Eye (tissue), 1 donor: ENCODE data around the gene CDKN2B-AS1.
"Not testable (repeated sequence)": the region's sequence is repeated elsewhere in the genome, so short reads cannot be mapped to it uniquely, and the experiment has no call there.

Experiments used
- DNase-seq: peaks from one replicate; pipeline ENCODE4 v3.0.0-alpha.2; 2015

CDKN2B-AS1 gene

DNA sequence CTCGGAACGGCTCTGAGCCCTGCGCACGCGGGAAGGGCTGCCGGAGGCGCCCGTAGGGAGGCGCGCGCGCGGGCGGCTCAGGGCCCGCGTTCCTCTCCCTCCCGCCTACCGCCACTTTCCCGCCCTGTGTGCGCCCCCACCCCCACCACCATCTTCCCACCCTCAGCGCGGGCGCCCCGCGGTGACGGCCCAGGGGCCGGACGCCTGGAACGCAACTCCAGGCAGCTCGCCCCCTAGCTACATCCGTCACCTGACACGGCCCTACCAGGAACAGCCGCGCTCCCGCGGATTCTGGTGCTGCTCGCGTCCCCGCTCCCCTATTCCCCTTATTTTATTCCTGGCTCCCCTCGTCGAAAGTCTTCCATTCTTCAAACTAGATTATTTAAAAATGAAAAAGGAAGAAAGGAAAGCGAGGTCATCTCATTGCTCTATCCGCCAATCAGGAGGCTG, at the start of gene CDKN2B-AS1:
Gene CDKN2B-AS1, plus strand, starts transcription at position 236 of the 450 bp plus-strand sequence.
- DNase-seq, result peak; percentile 80

DNA sequence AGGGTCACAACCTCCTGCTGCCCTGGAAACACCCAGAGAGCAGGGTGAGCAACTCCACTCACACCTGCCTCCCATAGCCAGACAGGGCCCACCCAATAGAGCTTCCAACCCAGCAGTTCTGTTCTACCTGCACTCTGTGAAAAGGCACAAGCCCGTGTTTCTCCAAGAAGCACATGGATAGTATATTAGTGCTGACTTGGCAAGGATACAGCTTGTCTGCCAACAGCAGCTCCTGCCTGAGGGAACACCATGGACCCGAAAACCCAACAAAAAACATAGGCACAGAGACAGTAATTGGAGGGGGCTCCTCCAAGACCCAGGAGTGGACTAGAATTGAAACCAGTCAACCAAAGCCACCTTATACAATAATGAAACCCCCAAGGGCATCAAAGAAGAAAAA, 49.0 kb upstream of the CDKN2B-AS1 start:
- DNase-seq, result no peak

DNA sequence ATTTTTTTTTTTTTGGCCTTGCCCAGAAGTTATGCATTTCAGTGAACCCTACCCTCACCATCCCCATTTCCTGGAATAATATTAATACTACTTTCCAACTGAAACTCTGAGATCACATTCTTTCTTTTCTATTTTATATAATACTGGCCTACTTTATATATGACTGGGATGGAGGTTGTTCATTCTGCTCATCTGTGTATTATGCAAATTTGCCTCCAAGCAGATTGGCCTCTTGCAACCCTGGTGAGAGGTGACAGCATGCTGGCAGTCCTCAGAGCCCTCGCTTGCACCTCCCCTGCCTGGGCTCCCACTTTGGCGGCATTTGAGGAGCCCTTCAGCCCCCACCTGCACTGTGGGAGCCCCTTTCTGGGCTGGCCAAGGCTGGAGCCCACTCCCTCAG, 35.8 kb upstream of the CDKN2B-AS1 start:
- no peak for DNase-seq

DNA sequence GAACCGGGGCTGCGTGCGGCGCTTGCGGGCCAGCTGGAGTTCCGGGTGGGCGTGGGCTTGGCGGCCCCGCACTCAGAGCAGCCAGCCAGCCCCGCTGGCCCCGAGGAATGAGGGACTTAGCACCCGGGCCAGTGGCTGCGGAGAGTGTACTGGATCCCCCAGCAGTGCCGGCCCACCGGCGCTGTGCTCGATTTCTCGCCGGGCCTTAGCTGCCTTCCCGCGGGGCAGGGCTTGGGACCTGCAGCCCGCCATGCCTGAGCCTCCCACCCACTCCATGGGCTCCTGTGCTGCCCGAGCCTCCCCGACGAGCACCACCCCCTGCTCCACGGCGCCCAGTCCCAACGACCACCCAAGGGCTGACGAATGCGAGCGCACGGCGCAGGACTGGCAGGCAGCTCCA, 35.3 kb upstream of the CDKN2B-AS1 start:
- DNase-seq, result not testable (repeated sequence)

GRCh38 chr9:21961569-21961968, 33.0 kb upstream of the CDKN2B-AS1 start:
- DNase-seq, result no peak

GRCh38 chr9:21964925-21965385, 29.6 kb upstream of the CDKN2B-AS1 start:
- no peak for DNase-seq

DNA sequence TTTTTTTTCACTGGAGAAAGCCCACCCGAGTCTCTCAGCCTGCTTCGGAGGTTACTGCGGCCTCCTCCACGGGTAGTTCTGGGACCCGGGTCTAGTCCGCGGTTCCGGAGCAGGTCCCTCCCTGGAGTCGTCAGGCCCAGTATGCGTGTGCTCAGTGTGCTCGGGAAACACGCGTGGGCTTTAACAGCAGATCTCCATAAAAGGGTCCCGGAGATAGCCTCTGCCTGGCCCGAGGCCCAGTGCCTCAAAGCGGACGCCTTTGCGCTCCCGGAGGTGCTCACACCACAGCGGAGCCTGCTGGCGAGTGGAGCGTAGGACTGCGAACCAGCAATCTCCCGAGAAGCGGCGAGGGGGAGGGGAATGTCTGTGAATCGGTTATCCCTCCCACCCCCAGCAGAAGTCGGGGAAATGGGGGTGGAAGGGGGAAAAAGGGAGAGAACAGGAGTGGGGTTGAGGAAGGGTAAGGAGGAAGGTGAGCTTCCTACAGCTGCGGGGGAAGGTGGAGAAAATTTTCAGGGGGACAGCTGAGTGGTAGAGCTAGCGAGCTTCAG, 29.1 kb upstream of the CDKN2B-AS1 start:
- DNase-seq, result peak; percentile 81

DNA sequence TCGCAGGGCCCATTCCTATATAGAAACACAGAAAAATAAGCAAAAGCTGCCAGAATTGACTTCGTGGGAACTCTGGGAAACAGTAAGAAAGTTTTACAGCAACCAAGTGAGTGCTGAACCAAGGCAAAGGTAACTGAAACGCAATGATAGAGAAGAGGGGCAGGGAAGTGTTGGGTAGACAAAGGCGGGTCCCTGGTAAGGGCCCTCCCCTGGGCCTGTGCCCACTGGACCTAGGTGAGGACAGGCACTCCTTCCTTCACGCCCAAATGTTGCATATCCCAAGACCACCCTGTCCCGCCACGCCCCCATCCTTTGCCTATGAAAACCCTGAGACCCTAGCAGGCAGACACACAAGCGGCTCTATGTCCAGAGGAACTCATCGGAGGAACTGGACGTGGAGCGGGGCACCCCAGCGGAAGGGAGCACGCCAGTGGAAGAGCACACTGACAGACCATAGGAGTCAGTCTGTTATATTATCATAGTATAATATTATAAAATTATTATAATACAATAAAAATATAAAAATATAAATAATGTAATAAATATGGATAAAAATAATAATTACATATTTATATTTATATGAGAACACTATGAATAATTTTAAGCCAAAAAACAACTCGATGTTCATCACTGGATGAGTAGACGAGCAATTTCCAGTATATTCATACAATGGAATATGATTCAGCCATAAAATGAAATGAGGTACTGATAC, 28.3 kb upstream of the CDKN2B-AS1 start:
- peak; percentile 29 for DNase-seq

DNA sequence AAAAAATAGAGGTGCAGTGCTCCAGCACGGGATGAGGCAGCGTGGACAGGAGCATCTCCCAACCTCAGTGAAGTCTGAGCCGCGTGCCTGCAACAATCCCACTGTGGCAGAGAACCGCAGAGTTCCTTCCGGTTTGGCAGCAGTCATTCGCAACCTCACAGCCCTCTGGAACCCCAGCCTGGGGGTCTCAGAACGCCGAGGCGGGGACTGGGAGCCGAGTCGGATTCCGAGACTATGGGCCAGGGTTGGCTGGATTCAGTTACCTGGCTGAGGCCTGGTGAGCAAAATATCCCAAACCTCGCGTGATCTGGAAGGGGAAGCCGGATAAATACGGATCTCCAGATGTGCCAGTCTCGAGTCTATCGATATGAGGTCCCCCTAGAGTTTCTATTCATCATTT, 27.4 kb upstream of the CDKN2B-AS1 start:
- no peak for DNase-seq

GRCh38 chr9:21967702-21968101, 26.9 kb upstream of the CDKN2B-AS1 start:
- DNase-seq, result no peak

- peak; percentile 77 for DNase-seq
Observed at GRCh38 chr9:21968331-21969010, 26.1 kb upstream of the CDKN2B-AS1 start.

- DNase-seq, result peak; percentile 47
Observed at GRCh38 chr9:21969011-21969940, 25.3 kb upstream of the CDKN2B-AS1 start.

GRCh38 chr9:21969951-21970799, 24.4 kb upstream of the CDKN2B-AS1 start:
- DNase-seq, result peak; percentile 47

GRCh38 chr9:21970800-21971640, 23.6 kb upstream of the CDKN2B-AS1 start:
- peak; percentile 55 for DNase-seq

GRCh38 chr9:21972361-21972760, 22.2 kb upstream of the CDKN2B-AS1 start:
- no peak for DNase-seq

GRCh38 chr9:21974343-21974721, 20.3 kb upstream of the CDKN2B-AS1 start:
- peak; percentile 64 for DNase-seq

GRCh38 chr9:21974722-21975409, 19.7 kb upstream of the CDKN2B-AS1 start:
- DNase-seq, result peak; percentile 73

GRCh38 chr9:21976334-21976875, 18.2 kb upstream of the CDKN2B-AS1 start:
- DNase-seq, result peak; percentile 7

- no peak for DNase-seq
Observed at GRCh38 chr9:21982391-21982790, 12.2 kb upstream of the CDKN2B-AS1 start.
